Stomach smooth muscle (tissue), 2 donors: Measurements from ENCODE around the gene CTRB2.
"Not testable (repeated sequence)": the region's sequence is repeated elsewhere in the genome, so short reads cannot be mapped to it uniquely, and the experiment has no call there.

Source experiments
- H3K27ac ChIP-seq: one replicate; pipeline ENCODE4 v1.7.0; 2013; ENCODE audit warnings: mild to moderate bottlenecking, low read length, inconsistent platforms
- H3K27me3 ChIP-seq, 2 donors: one replicate each; pipeline ENCODE4 v1.7.0; 2013; ENCODE audit warnings: low read length in 2 of 2; ENCODE audit not compliant: insufficient read depth in 2 of 2, control insufficient read depth in 1 of 2
- H3K36me3 ChIP-seq, 2 donors: one replicate each; pipeline ENCODE4 v1.7.0; 2013; ENCODE audit warnings: low read length in 2 of 2; ENCODE audit not compliant: control insufficient read depth in 2 of 2, insufficient read depth in 2 of 2
- H3K4me1 ChIP-seq: one replicate; pipeline ENCODE4 v1.7.0; 2013; ENCODE audit warnings: low read length; ENCODE audit not compliant: control insufficient read depth, insufficient read depth
- H3K4me3 ChIP-seq, 2 donors: one replicate each; pipeline ENCODE4 v1.7.0; 2013; ENCODE audit warnings: low read length in 2 of 2
- H3K9ac ChIP-seq, 2 donors: one replicate each; pipeline ENCODE4 v1.7.0; 2013; ENCODE audit warnings: low read length in 2 of 2, mild to moderate bottlenecking in 1 of 2
- H3K9me3 ChIP-seq, 2 donors: one replicate each; pipeline ENCODE4 v1.7.0; 2013; ENCODE audit warnings: low read length in 2 of 2; ENCODE audit not compliant: control insufficient read depth in 2 of 2
- donor health status: healthy.
- donor health status: Pancreatic carcinoma.

The CTRB2 gene

DNA sequence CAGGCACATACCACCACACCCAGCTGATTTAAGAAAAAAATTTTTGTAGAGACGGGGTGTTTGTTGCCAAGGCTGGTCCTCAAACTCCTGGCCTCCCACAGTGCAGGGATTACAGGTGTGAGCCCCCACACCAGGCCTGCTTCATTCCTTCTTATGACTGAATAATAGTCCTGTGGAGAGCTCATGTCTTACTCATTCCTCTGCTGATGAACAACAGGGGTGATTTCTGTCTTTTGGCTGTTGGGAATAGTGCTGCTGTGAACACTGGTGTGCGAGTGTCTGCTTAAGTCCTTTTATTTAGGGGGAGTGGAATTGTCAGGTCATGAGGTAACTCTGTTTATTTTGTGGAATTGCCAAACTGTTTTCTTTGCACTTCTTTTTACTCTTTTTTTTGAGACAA is 9.2 kb upstream of the CTRB2 start:
- no peak overlapping the region for H3K9ac ChIP-seq
- H3K27me3 ChIP-seq = no peaks in the 10 kb centered on the region
- H3K4me3 ChIP-seq = no peak overlapping the region
- no peak overlapping the region for H3K27ac ChIP-seq
- no peaks in the 10 kb centered on the region for H3K36me3 ChIP-seq
- H3K9me3 ChIP-seq = no peaks in the 10 kb centered on the region
- H3K4me1 ChIP-seq = no peaks in the 10 kb centered on the region

DNA sequence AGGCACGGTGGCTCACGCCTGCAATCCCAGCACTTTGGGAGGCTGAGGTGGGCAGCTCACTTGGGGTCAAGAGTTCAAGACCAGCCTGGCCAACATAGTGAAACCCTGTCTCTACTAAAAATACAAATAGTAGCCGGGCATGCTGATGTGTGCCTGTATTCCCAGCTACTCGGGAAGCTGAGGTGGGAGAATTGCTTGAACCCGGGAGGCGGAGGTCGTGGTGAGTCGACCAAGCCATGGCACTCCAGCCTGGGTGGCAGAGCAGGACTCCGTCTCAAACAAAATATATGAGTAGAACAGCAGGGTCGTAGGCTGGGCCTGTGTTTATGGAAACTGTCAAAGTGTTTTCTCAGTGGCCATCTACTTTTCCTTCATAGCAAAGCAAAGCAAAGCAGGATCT is 4.3 kb upstream of the CTRB2 start:
- not testable (repeated sequence) for H3K27me3 ChIP-seq, H3K9me3 ChIP-seq, H3K27ac ChIP-seq, H3K4me3 ChIP-seq, H3K4me1 ChIP-seq, H3K36me3 ChIP-seq, H3K9ac ChIP-seq

DNA sequence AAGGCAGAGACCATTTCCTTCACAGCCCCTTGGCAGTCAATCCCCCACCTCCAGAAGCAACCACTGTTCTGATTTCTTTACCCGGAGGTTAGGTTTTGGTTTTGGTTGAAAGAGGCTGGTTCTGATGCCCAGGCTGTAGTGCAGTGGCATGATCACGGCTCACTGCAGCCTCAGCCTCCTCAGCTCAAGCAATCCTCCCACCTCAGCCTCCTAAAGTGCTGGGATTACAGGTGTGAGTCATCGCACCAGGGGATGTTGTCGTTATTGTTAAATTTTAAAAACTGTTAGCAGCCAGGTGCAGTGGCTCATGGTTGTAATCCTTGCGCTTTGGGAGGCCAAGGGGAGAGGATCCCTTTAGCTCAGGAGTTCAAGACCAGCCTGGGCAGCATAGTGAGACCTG is 3.0 kb upstream of the CTRB2 start:
- Histone ChIP-seq H3K27ac (no peak overlapping the region), H3K9me3 (no peaks in the 10 kb centered on the region), H3K4me3 (no peak overlapping the region), H3K36me3 (no peaks in the 10 kb centered on the region), H3K4me1 (no peaks in the 10 kb centered on the region), H3K9ac (no peak overlapping the region), H3K27me3 (no peaks in the 10 kb centered on the region)

DNA sequence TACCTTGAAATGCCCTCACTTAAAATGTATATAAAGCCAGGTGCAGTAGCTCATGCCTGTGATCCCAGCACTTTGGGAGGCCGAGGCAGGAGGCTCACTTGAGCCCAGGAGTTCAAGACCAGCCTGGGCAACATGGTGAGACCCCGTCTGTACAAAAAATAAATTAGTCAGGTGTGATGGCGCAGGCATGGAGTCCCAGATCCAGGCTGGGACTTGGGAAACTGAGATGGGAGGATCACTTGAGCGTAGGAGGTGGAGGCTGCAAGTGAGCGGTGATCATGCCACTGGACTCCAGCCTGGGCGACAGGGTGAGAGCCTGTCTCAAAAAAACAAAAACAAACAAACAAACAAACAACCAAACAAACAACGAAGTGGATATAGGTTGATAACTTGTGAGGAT is 2.6 kb upstream of the CTRB2 start:
- not testable (repeated sequence) for H3K36me3 ChIP-seq, H3K9ac ChIP-seq, H3K9me3 ChIP-seq, H3K27ac ChIP-seq, H3K4me1 ChIP-seq, H3K4me3 ChIP-seq, H3K27me3 ChIP-seq

DNA sequence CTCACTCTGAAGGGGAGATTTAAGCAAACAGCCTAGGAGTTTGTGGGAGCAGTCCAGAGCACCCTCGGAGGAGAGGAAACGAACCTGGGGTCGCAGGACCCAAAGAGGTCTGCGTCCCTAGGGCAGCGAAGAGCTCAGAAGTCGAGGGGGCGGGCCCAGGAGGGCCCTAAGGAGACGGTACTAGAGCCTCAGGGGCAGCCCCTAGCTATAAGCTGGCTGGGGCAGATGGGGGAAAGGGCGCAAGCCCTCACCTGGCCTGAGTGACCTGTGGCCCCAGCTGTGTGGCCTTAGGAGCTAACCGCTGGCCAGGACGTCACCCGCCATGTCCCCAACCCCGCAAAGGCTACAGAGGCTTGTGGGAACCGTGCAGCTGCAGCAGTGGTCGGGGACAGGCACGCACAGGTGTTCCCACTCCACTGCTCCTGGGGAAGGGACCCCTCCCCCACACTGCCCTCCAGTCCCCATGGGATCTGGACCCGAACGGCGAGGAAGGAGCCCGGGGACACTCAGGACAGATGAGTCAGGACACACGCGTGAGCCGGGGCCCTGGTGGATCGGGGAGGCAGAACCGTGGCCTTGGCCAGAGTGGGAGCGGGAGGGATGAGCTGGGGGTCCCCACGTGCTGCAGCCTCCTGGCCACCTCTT is 2.0 kb upstream of the CTRB2 start:
- Histone ChIP-seq H3K36me3 (no peaks in the 10 kb centered on the region), H3K27ac (no peak overlapping the region)

DNA sequence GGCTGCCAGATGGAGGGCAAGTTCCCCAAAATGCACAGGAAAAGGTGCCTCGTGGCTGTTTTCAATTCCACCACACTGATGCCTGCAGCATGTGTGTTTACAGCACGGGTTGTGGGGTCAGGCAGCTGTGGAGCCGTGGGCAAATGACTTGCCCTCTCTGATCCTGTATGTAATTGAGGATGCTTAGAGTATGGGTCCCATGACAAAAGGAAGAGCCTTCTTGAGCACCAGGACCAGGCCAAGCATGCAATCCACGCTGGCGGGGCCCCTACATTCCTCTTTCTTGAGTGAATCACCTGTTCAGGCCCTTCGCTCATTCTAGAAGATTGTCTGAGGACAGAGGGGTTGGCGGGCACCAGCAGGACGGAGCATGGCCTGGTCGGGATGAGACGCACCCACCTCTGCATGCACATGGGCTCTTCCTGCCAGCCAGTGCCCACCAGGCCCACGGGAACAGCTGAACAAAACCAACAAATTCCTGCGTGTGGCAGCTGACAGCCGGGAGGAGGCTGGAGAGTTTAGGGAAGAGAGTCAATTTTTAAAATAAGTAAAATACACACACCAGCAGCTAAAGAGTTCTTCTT is 1.4 kb upstream of the CTRB2 start:
- Histone ChIP-seq H3K9ac (no peak overlapping the region), H3K9me3 (no peaks in the 10 kb centered on the region)

More for the DNA sequence above, 2.0 kb upstream of the CTRB2 start:
- no peaks in the 10 kb centered on the region for H3K4me1 ChIP-seq
- no peaks in the 10 kb centered on the region for H3K27me3 ChIP-seq
- no peak overlapping the region for H3K4me3 ChIP-seq
- no peaks in the 10 kb centered on the region for H3K9me3 ChIP-seq
- H3K9ac ChIP-seq = no peak overlapping the region

DNA sequence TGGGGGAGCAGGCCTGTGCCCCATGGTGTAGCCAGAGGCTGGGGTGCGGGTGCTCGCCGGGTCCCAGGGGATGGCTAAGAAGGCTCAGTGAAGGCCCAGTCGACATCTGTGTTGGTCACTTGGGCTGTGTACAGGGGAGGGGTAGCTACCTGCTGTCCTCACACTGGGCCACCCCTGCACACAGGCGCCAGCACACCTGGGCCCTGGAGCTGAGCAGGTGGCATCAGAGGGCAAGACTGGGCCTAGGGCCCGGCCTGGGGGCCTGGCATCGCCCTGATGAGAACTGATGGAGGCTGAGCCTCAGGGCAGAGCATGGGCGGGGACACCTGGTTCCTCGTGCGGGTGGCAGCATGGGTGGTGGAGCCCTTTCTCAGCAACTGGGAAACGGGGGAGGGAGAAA is 870 bp upstream of the CTRB2 start:
- Histone ChIP-seq H3K9me3 (no peaks in the 10 kb centered on the region), H3K27ac (no peak overlapping the region), H3K4me1 (no peaks in the 10 kb centered on the region), H3K4me3 (no peak overlapping the region), H3K27me3 (no peaks in the 10 kb centered on the region), H3K36me3 (no peaks in the 10 kb centered on the region), H3K9ac (no peak overlapping the region)

More for the DNA sequence above, 1.4 kb upstream of the CTRB2 start:
- no peaks in the 10 kb centered on the region for H3K27me3 ChIP-seq
- no peaks in the 10 kb centered on the region for H3K4me1 ChIP-seq
- H3K4me3 ChIP-seq = no peak overlapping the region
- no peaks in the 10 kb centered on the region for H3K36me3 ChIP-seq
- H3K27ac ChIP-seq = no peak overlapping the region

DNA sequence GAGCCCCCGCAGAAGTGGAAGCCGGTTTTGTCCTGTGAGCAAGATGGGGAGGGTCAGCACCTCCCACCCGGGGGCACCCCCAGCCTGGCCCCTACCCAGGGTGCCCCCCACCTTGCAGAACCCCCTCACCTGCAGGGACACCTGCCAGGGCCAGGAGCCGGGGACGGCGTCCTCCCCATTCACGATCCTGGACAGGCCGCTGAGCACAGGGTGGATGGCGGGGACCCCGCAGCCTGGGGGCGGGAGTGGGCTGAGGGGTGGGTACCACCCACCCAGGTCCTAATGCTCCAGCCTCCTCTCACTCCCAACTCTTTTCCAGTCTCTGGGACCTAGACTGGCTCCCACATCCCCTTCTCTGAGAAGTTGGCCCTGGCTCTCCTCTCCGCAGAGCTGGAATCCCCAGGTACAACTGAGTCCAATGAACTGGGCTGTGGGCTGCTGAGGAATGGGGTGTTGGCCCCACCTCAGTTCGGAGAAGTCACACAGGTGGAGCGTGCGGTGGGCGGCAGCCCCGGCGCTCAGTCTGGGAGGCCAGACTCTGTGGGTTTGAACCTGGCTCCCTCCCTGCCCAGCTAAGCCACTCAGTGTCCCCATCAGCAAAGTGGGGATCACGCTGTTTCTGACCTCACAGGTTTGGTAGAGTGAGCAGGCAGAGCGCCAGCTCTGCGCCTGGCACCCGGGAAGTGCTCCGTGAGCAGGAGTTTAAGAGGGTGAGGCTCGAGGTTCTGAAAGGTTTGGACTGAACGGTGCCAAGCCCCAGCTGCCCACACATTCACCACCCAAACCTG is 806 bp downstream of the CTRB2 start:
- not testable (repeated sequence) for H3K9ac ChIP-seq, H3K4me3 ChIP-seq, H3K27ac ChIP-seq, H3K9me3 ChIP-seq, H3K4me1 ChIP-seq, H3K27me3 ChIP-seq, H3K36me3 ChIP-seq

DNA sequence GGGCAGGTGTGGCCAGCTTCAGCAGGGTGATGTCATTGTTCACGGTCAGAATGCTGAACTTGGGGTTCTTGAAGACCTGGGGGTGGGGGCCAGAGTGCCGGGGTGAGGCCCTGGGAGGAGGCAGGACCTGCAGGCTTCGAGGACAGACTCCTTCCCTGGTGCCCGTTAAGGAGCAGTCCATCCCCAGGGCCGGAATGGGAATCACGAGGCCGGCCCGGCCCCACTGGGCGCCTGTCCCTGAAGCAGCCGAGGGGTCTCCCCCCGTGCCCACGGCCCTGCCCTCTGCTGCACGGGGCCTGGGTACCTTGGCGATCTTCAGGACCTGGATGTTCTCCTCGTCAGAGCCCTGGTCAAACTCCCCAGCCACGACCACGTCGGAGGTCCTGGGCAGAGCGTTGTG is 1.5 kb downstream of the CTRB2 start:
- H3K4me1 ChIP-seq, H3K9ac ChIP-seq, H3K4me3 ChIP-seq, H3K27ac ChIP-seq, H3K36me3 ChIP-seq, H3K27me3 ChIP-seq, H3K9me3 ChIP-seq: not testable (repeated sequence)

DNA sequence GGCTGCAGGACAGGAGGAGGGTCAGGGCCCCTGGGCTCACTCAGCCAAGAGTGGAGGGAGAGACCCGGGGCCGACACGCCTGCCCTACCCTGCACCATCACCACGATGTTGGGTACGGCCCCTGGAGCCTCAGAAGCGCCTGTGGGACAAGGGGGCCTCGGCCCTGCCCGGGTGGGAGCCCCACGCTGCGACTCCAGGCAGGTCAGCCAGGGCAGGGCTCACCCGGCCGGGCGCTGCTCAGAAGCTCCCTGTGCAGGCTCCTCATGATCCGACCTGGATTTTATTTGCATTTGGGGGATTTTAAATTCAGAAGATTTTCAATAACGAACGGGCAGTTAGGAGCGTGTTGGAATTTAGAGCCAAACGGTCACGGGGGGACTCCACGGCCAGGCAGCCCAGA is 2.1 kb downstream of the CTRB2 start:
- not testable (repeated sequence) for H3K27me3 ChIP-seq, H3K36me3 ChIP-seq, H3K9me3 ChIP-seq, H3K4me1 ChIP-seq, H3K9ac ChIP-seq, H3K27ac ChIP-seq, H3K4me3 ChIP-seq

DNA sequence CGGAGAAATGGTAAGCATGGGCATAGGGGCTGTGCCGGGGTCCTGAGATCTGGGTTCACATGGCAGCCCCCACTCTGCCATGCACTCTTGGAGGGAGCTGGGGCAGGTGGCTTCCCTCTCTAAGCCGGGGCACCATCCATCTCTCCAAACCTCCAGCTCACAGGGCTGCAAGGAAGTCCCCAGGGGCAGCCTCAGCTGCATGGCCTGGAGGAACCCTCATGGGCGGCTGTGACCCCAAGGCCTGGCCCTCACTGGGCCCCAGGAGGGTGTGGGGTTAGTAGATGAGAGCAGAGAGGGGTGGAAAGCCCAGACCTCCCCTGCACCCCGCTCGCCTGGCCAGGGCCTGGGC is 2.6 kb downstream of the CTRB2 start:
- Histone ChIP-seq H3K36me3 (no peaks in the 10 kb centered on the region), H3K9ac (no peak overlapping the region), H3K27me3 (no peaks in the 10 kb centered on the region), H3K9me3 (no peaks in the 10 kb centered on the region), H3K4me3 (no peak overlapping the region), H3K27ac (no peak overlapping the region), H3K4me1 (peaks cover 6% of the 10 kb centered on the region)
